Medulla oblongata (tissue), 1 donor: Measurements from ENCODE around the gene RAPGEF1.
"Not testable (repeated sequence)": the region's sequence is repeated elsewhere in the genome, so short reads cannot be mapped to it uniquely, and the experiment has no call there.

Experiments
- DNase-seq: peaks from one replicate; pipeline ENCODE4 v3.0.0-alpha.2; 2015; ENCODE audit errors: extremely low spot score

The RAPGEF1 gene

DNA sequence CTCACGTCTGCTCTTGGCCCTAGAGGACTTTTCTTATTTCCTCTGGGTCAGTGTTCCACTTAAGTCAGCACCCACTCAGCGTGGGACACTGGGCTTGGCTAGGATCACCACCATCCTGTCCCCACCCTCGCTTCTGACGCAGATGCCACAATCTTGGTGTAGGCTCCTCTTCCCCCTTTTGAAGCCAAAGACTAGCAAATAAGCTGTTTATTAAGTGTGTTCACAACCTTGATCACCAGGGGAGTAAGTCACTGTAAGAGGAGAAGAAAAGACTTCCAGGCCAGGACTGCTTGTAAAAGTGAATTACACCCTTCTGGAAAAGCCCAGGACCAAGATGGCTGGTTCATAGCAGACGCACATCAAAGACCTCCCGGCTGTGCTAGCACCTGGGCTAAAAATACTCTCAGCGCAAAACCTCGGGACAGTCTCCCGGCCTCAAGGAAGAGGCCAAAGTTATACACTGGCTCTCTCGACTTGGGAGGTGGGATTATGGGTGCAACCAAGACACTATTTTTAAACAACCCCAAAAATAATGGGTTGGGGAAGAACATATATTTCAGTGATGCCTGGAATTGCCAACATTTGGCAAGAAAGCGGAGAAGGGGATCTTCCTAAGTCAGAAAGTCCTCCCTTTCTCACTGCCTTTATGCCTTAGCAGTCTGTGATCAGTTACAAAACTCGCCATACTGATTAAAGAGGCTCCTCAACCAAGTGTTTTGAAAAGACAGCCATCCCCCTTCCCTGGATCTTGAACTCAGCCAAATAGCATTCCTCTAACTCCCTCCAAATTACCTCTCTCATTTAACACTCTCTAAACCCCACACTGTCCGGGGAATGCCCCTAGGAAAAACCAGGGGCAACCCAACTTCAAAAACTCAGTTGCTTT lies 69.4 kb downstream of the RAPGEF1 start:
- DNase-seq, result peak; percentile 73

DNA sequence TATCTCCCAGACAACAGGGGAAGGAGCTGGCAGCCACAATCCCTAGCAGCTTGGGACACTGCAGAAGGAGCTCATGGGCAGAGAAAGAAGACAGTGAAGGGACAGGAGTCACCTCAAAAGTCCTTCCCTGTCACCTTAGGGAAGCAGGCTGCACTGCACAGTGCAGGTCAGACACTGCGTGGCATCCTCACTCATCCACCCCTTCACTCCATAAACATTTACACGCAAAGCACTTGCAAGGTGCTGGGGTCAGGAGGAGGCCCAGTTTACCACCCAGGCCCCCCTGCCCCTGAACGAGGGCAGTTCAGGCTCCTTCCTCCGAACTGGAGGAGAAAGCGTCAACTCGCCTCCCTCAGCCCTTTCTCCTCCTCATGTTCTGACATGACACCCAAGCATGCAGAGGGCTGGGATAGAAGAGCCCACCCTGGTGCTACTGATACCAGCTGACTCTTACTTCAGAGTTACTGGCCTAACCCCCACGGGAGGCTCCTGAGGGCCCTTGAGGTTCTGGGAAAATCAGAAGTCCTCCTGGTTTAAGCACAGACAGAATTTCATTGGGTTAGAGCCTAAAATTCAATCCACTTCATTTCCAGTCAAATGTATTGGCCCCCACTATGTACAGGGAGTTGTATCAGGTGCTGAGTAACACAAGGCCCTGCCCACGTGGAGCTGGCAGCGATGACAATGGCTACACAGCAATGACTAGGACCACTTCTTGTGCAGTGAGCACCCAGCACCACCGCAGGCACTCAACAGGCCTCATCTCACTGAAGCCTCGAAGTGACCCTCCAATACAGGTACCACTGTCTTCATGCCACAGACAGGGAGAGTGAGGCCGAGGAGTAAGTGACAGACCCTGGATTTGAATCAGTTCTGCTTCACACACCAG lies 70.4 kb downstream of the RAPGEF1 start:
- no peak for DNase-seq

DNA sequence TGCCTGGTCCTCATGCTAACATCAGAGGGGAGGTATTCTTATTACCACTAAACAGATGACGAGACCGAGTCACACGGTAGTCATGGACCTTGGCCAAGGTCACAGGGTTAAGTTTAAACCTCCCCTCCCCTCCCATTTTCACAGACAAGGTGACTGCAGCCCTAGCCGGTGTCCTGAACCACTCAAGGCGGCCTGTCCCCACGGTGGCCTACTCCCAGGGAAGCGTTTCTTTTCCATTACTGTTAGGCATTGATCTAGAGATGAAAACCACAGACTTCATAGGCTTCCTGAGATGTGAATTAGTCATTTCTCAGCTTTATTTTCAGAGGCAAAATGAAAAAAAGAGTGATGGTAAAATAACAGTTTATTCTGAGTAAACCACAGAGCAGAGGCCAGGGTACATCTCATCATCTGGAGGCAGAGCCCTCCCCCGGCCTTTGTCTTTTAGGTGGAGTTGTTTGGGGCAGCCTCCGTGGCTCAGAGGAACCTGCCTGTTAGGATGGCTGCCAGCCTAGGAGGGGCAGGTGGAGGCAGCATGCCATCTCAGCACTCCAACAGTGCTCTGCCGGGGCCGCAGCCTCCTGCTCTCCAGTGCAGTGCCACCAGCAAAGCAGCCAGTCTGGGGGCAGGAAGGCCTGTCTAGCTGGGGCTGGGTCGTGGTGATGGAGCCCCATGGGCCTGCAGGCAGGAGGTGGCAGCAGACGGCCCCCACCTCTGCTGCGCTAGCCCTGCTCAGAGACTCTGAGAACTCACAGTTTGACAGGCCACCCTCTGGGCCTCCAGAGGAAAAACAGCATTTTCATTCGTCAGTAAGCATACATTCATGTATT lies 71.2 kb downstream of the RAPGEF1 start:
- DNase-seq, result no peak

GRCh38 chr9:131668057-131668438 lies 71.8 kb downstream of the RAPGEF1 start:
- no peak for DNase-seq

DNA sequence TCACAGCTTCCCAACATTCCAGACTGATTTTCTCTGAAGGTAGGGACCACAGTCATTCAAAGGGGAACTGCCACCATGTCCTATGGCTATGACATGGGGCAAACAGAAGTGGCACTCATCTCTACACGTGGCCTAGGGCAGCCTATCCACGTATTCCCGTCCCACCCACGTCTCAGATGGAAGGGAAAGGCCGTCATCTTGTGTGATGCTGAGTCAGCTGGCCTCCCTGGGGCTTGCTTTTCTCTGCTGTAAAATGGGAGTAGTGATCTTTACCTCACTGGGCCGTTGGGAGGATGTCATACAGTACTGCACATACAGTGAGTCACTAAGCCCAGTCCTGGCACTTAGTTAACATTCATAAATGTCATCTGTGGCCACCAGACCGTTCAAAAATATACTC lies 72.3 kb downstream of the RAPGEF1 start:
- DNase-seq, result no peak

GRCh38 chr9:131666774-131667173 lies 73.1 kb downstream of the RAPGEF1 start:
- DNase-seq, result no peak

- no peak for DNase-seq
Measured at GRCh38 chr9:131666029-131666428, 73.8 kb downstream of the RAPGEF1 start.

- DNase-seq, result no peak
Measured at GRCh38 chr9:131663288-131663687, 76.6 kb downstream of the RAPGEF1 start.

GRCh38 chr9:131662289-131662621 lies 77.6 kb downstream of the RAPGEF1 start:
- not testable (repeated sequence) for DNase-seq

DNA sequence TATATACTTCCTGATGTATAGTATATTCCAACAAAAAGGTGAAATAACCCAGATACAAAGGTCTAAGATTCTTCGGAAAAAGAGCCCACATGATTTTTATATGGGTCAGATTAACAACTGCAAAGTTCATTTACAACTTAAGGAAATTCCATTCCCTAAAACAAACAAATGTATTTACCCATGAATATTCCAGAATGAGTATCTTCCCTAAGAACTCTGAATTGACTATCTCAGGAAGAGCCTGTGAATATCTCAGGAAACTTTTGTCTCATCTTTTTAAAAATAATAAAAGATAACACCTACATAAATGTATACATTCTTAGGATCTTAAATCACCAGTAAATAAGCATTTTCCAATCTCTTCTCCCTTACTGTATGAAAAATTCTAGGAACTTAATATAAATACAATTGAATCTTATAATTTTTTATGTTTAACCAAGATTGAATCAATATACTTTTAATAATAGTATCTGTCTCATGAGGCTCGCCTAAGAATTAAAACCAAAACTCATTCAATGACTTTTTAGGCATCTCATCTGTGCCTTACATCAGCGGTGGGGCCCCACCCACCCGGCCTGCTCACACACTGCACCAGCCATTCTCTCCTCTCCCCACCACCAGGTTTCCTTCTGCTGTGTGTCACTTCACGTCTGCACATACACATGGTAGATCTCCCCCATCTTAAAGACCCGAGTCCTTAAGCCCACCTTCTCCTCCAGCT lies 78.1 kb downstream of the RAPGEF1 start:
- DNase-seq, result no peak

GRCh38 chr9:131660466-131661405 lies 79.1 kb downstream of the RAPGEF1 start:
- peak; percentile 78 for DNase-seq

- no peak for DNase-seq
Measured at GRCh38 chr9:131658377-131659129, 81.3 kb downstream of the RAPGEF1 start.

DNA sequence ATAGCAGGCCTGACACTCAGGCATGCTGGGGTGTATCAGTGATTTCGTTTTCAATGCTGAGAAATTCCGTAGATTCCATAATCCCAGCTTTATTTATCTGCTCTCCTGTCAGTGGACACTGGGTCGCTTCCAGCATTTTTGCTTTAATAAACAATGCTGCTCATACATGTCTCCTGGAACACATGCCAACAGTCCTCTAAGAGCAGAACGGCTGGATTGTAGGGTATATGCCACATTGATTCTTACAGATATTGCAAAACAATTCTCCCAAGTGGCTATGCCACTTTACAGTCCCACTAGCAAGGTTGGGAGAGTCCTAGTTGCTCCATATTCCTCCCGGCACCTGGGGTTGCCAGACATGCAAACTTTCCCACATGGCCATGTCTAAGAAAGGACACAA lies 81.9 kb downstream of the RAPGEF1 start:
- DNase-seq, result no peak

- DNase-seq, result no peak
Measured at GRCh38 chr9:131657456-131657855, 82.4 kb downstream of the RAPGEF1 start.

DNA sequence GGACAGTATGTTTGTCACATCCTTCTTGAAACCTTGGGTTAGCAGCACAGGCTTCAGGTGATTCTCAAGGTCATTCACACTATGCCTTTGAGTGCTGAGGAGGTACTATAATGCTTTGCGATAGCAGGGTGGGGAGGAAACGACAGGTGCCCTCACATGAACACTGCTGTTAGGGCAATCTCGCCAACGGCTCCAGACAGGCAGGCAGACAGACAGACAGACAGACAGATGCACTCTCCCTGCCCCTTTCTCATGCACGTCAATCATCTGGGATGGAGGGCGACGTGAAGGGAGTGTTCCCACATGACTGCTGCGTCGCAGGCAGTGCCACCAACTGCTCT lies 82.9 kb downstream of the RAPGEF1 start:
- no peak for DNase-seq

- DNase-seq, result peak; percentile 95
Measured at GRCh38 chr9:131656356-131657036, 83.4 kb downstream of the RAPGEF1 start.

- DNase-seq, result not testable (repeated sequence)
Measured at GRCh38 chr9:131654369-131654768, 85.5 kb downstream of the RAPGEF1 start.

- DNase-seq, result no peak
Measured at GRCh38 chr9:131651599-131651998, 88.3 kb downstream of the RAPGEF1 start.

GRCh38 chr9:131651160-131651559 lies 88.7 kb downstream of the RAPGEF1 start:
- no peak for DNase-seq
